CD1c-positive myeloid dendritic cell (primary cell): ENCODE measurements around the gene AMZ1.
"Not testable (repeated sequence)": the region's sequence is repeated elsewhere in the genome, so short reads cannot be mapped to it uniquely, and the experiment has no call there.

Experiments
- DNase-seq: peaks from one replicate; pipeline ENCODE4 v3.0.0-alpha.2; 2016; ENCODE audit errors: extremely low spot score

The AMZ1 gene

DNA sequence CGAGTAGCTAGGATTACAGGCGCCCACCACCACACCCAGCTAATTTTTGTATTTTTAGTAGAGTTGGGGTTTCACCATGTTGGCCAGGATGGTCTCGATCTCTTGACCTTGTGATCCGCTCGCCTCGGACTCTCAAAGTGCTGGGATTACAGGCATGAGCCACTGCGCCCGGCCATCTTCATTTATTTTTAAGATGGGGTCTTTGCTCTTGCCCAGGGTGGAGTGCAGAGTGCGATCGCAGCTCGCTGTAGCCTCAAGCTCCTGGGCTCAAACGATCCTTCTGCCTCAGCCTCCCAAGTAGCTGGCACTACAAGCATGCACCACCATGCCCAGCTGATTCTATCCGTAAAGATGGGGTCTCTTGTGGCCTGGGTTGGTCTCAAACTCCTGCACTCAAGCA, 39.2 kb downstream of the AMZ1 start:
- not testable (repeated sequence) for DNase-seq

- peak; percentile 79 for DNase-seq
These were observed 40.5 kb downstream of the AMZ1 start for GRCh38 chr7:2728316-2729030.

DNA sequence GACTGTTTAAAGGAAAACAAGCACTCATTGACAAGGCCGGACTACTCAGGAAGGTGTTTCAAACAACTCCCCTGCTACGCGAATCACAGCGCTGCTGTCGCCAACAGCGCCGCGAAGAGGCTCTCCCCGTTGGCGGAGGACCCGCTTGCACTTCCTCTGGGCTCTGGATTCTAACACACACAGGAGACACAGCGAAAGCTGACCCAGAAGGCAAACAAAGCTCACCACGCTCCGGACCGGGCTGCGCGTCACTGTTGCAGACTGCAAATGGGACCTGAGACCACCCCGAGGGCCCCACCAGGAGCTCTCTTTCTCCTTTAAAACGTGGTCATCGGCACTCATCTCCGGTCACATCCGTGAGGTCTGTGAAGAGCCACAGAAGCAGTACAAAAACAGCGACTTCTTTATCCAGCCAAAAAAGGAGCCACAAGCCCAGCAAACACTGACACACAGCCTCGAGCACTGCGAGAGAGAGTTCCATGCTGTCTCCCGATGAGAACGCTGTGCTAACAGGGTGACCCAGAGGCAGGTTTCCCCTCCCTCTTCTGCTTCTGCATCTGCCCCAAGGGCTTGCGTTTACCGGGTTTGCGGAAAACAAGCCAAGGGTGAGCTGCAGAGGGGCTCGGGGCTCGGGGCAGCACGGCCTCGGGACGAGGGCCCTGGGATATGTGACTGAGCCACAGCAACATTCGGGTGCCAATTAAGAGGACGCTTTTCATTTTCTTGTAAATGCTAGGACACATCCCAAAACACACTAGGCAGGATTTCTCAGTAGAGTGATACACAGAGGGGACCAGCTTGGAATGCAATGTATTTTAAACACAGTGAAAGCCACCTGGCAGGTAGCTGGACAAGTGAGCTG, 41.3 kb downstream of the AMZ1 start:
- DNase-seq, result peak; percentile 54

DNA sequence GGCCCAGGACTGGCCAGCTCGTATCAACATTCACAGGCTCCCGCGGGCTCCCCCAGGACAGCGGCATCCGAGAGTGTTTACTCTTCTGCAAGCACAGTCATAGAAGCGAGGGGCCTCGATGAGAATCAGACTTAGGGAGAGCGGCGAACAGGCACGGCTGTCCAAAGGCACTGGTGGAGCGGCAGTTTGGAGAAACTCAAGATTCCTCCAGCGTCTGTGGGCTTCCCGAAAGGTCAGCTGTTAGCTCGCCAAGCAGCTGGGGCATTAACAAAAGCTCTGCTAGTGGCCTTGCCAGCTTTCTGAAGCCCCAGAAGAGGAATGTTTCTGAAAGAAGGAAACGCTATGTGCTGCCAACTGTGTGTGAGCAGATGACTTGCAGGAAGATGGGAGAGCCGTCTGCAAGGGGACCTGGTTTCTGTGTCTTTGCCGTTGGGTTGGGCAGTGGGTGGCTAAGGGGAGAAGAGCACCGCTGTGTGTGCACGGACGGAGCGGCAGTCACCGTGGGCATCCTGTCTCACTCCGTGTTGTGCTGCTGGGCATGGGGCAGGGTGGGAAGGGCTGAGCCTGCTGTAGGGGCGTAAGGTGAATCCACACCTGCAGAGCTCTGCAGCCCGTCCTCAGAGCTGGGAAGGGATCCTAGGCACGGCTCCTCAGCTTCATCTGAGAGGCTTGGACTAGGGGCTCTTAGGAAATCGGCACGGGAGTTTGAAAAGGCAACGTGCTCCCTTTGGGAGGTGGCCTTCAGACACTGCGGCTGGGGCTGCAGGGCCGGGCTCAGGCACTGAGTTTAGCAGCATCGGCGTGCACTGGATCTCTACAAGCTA, 42.1 kb downstream of the AMZ1 start:
- DNase-seq, result no peak

DNA sequence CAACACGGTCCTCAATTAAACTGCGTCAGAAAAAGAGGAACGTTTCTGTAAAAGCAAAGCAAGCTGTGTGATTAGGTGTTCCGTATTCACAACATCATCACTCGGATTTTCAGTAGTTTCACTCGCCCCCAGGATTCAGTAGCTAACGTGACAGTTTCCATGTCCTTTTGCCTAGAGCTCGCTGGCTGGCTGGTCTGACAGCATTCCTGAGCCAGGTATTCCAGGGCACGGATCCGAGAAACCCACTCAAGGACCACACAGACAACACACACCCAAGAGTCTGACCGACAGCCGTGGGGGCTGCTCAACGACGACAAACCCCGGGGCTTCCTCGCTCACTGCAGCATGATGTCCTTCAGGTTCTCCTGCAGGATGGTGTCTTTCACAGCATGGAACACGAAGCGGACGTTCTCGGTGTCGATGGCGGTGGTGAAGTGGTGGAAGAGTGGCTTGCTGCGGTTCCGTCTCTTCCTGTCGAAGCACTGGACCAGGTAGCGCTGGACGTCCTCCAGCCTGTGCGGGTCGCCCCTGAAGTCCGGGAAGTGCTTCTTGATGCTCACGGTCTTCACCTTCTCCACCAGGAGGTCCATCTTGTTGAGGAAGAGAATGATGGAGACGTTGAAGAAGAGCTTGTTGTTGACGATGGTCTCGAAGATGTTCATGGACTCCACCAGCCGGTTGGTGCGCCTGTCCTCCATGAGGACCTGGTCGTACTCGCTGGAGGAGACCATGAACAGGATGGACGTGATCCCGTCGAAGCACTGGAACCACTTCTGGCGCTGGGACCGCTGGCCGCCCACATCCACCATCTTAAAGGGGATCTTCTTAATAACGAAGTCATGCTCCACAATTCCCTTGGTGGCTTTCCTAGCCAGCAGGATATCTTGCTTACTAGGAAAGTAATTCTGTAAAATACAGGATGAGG, 43.1 kb downstream of the AMZ1 start:
- no peak for DNase-seq

- DNase-seq, result no peak
These were observed 44.4 kb downstream of the AMZ1 start for GRCh38 chr7:2732388-2732787.

DNA sequence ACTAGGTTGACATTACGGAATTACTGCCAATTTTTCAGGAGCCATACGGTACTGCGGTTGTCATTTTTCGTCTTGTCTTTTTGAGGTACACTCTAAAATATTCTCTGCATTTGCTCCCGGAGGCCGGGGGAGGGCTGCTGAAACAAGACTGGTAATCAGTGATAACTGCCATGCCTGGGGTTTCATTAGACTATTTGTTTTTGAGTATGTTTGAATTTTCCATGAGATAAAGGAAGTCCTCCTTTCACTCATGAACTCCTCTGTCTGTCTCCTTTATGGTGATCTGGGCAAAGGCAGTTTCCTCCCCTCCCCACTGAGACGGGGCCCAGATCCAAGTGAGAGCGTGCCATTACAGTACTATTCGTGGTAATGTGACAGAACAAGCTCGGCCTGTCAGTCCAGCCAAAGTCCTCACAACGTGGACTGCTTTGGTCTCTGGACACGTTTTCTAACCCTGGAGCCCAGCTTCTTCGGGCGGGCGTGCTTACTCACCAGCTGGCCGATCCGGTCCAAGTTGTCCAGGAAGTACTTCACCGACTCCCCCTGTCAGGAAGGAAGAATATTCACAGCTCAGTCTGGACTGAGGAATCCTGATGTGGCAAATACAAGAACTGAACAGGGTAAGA, 45.1 kb downstream of the AMZ1 start:
- peak; percentile 42 for DNase-seq

DNA sequence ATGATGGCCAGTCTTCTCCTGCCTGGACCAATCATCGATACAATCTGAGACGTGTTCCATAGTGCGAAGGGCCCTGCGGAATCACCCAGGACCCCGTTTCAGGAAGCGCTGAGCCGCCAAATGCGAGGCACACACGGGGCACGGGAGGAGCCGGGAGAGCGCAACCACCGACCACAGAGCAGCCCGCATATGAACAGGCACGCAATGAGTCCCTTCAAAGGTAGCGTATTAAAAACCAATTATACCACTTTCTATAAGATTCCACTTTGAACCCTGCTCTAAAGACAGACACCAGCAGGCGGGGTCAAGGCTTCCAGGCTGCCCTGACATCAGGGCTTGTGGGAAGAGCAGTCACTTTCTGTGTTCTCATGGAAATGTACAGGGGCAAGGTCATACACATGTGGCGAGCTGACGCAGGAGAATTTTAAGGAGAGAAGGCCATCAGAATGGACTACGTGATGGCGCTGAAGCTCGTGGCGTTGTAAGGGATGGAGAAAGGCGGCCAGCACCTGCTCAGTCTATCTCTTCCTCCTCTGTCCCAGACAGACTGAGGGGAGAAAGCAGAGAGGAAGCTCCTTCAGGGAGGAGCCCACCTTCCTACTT, 46.2 kb downstream of the AMZ1 start:
- DNase-seq, result peak; percentile 36

DNA sequence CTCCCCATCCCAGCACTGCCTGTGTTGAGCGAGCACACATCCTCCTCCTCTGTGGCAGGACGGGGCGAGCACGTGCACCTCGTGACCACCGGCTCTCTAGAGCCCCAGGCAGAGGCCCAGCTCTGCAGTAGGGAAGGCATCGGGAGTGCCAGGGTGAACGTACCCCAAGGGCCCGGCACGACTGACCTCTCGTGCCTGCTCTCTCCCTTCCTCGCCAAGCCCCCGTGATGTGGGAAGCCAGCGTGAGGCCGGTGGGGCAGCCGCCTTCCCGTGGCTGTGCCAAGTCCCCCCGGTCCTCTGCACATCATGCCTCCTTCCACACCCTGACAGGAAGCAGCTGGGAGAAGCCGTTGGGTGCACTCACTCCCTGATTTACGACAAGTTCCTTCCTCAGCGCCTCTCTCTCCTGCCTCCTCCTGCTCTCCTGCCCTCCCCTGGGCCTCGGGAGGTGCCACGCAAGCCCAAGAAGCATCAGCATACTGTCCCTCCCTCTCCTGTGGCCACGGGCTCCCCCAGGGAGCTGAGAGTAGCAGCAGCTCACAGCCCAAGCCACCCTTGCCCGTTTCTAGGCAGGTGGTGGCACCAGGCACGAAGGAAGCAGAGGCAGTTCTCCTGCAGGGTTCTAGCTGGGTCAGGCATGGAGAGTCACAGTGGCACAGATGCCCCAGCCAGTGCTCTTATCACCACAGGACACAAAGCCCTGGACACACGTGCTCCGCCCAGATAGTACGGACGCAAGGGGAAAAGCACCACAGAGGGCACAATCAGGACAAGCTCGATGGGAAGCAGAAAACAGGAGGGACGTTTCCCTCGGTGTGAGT, 47.0 kb downstream of the AMZ1 start:
- peak; percentile 68 for DNase-seq

GRCh38 chr7:2735744-2736143, 47.7 kb downstream of the AMZ1 start:
- DNase-seq, result no peak

DNA sequence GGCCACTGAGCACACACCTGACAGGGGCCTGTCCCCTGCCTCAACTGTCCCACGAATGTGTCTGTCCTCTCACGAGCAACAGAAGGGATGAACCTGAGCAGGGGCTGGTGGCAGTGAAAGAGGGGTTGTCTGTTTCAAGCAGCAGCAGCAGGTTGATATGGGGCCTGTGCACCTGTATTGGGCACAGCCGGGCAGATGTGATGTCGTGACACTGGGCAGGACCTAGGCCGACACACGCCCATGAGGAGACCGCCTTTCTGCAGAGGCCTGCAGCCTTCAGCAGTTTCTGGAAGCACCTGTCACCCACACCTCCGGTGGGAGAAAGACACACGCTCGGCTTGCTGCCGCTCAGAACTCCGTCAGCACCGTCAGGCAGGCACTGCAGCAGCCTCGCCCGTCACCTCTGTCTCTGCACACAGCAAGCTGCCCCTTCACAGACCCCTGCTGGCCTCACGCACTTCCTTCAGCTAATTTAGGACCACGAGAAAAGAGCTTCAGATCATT, 48.5 kb downstream of the AMZ1 start:
- no peak for DNase-seq

DNA sequence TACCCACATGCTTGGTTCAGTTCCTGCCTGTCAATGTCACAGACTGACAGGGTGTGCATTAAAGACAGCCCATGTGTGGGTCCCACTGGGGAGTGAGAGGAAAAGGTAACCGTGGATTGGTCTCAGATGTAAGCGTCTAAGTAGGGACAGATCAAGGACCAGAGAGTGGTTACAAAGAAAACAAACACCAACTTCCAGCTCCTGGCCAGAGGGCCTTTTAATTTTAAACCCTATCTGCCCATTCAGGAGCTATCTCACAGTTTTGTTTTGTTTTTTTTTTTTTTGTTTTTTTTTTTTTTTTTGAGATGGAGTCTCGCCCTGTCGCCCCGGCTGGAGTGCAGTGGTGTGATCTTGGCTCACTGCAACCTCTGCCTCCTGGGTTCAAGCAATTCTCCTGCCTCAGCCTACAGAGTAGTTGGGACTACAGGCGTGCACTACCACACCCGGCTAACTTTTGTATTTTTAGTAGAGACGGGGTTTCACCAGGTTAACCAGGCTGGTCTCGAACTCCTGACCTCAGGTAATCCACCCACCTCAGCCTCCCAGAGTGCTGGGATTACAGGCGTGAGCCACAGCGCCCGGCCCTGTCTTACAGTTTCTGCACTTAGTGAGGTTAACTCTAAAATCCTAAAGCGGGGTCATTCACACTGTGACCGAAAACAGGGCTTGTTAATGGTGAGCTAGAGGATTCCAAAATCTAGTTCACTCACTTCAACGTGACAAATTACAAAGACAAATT, 49.2 kb downstream of the AMZ1 start:
- DNase-seq, result not testable (repeated sequence)

DNA sequence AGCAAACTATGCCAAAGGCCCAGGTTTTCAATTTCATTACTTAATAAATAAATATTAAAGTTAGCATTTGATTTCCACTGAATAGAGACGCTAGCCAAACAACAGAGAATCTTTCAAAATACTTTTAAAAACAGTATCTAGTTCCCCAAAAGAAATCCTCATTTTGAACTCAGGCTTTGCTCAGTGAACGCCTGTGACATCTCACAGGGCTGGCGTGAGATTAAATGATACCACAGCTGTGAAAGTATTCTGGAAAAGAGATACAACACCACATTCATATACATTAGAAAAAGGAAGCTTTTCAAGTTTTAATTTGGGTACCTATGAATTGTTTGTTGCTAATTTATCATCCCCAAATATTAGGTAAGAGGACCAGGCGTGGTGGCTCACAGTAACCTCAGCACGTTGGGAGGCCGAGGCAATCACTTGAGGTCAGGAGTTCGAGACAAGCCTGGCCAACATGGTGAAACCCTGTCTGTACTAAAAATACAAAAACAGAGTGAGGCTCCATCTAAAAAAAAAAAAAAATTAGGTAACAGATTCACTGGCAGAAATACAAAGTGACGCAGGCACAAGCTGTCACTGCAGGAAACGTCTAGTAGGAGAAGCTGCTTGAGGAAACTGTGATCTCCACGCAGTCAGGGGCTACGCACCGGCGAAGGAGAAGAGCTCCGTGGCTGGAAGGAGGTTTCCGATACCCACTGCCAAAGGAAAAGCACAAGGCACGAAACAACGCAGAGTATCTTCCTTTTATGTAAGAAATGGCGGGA, 50.0 kb downstream of the AMZ1 start:
- DNase-seq, result peak; percentile 71

DNA sequence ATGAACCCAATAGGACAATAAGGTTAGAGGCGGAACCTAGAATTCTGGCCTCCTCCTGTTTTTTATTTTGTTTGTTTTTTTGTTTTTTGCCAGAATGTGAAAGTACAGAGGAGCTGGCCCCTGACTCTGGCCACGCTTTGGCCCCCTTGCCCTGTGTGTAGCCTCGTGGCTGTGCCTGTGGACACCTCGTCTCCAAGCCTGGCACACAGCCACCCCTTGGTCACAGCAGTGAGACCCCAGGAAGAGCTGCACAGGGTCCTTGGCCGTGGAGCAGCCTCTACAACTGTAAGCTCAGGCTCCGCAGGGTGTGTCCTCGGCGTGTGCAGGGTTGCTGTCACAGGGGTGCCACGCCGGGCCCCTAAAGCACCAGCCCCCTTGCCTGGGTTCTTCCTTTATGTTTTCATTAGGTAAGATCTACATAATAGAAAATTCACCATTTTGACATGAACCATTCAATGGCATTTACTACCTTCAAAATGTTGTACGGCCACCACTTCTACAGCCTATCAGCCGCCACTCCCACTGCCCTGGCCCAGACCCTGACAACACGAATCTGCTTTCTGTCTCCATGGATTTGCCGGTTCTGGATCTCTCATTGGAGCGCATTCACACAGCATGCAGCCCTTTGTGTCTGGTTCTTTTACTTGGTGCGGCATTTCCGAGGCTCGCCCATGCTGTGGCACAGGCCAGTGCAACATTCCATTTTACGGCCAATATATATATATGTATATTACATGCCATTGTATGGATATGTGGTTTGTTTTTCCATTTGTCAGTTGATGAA, 51.0 kb downstream of the AMZ1 start:
- DNase-seq, result no peak

DNA sequence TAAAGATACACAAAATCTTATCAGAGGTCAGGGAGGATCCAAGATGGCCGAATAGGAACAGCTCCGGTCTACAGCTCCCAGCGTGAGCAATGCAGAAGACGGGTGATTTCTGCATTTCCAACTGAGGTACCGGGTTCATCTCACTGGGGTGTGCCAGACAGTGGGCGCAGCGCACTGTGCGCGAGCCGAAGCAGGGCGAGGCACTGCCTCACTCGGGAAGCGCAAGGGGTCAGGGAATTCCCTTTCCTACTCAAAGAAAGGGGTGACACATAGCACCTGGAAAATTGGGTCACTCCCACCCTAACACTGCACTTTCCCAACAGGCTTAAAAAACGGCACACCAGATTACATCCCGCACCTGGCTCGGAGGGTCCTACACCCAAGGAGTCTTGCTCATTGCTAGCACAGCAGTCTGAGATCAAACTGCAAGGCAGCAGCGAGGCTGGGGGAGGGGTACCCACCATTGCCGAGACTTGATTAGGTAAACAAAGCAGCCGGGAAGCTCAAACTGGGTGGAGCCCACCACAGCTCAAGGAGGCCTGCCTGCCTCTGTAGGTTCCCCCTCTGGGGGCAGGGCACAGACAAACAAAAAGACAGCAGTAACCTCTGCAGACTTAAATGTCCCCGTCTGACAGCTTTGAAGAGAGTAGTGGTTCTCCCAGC, 55.7 kb downstream of the AMZ1 start:
- DNase-seq, result not testable (repeated sequence)

- not testable (repeated sequence) for DNase-seq
These were observed 60.7 kb downstream of the AMZ1 start for GRCh38 chr7:2748684-2749083.
